AG04450 (cell line): ENCODE results near the gene ACP3. TPM values are rescaled to one million over a fixed set of nuclear protein-coding genes. Genes with fewer than 3 reads are reported as not detected.

Source experiments
- CTCF ChIA-PET: fragments of 300-600, 350-600 bp; formaldehyde crosslinking; extraction: SDS; loops from one replicate; lab custom pipeline; 2022; ENCODE audit warnings: antibody characterized with exemption, inconsistent platforms; lab: Charles Lee
- POLR2A ChIA-PET: fragments of 350-600 bp; formaldehyde crosslinking; extraction: SDS; loops from one replicate; lab custom pipeline; 2021; ENCODE audit warnings: antibody characterized with exemption, inconsistent platforms; lab: Yijun Ruan, JAX
- DNase-seq: peaks from one replicate; pipeline ENCODE4 v3.0.0-alpha.2; 2011; ENCODE audit warnings: low read depth, low spot score
- H3K27ac ChIP-seq: one replicate; pipeline ENCODE4 v1.5.1; 2012; ENCODE audit warnings: low read depth, low read length, control low read depth
- H3K27me3 ChIP-seq: one replicate; pipeline ENCODE4 v1.6.0; 2012; ENCODE audit warnings: low read length; ENCODE audit not compliant: control insufficient read depth, insufficient read depth
- H3K4me3 ChIP-seq: 2 replicates; pipeline ENCODE4 v1.5.1; 2011; ENCODE audit warnings: mild to moderate bottlenecking, low read depth, low read length, control low read depth
- H3K9me3 ChIP-seq: 2 replicates; pipeline ENCODE4 v1.5.1; 2012; ENCODE audit warnings: low read length; ENCODE audit not compliant: control insufficient read depth, insufficient read depth
- CTCF ChIP-seq: IDR thresholded peaks from 2 replicates; pipeline ENCODE4 v1.5.1; 2011; ENCODE audit warnings: low read depth, low read length, control low read depth, inconsistent platforms
- polyA plus RNA-seq: library from polyadenylated mRNA; depleted of rRNA; stranded (reverse); fragments of >200 nt; gene quantifications from 2 replicates; pipeline ENCODE4 v1.2.3, GENCODE V29; 2011

ACP3 gene
- polyA plus RNA-seq, 1 experiment: 0.71 TPM

GRCh38 chr3:132341746-132342145 lies 24.5 kb downstream of the ACP3 start:
- Histone ChIP-seq H3K4me3 (no peak overlapping the region), H3K9me3 (no peaks in the 10 kb centered on the region), H3K27ac (no peak overlapping the region), H3K27me3 (peaks cover 3% of the 10 kb centered on the region)
- no peak for TF ChIP-seq CTCF
- ChIA-PET CTCF (interaction anchor here (1.0 to 6.6 kb wide), 17 partner anchors 9 to 119 kb away, joined by 3 to 165 read pairs (median 12); partner anchors contain the start of gene DNAJC13), POLR2A (no interaction called here)
- no peak for DNase-seq

- no peak for TF ChIP-seq CTCF
- no peak overlapping the region for H3K4me3 ChIP-seq
- H3K9me3 ChIP-seq: no peaks in the 10 kb centered on the region
- H3K27me3 ChIP-seq: peaks cover 3% of the 10 kb centered on the region
- CTCF ChIA-PET: interaction anchor here (0.5 to 6.6 kb wide), 40 partner anchors 9 to 304 kb away, joined by 3 to 165 read pairs (median 5); partner anchors contain the start of genes ACP3 and DNAJC13
- POLR2A ChIA-PET: no interaction called here
- H3K27ac ChIP-seq: no peak overlapping the region
- DNase-seq: no peak
Observed at GRCh38 chr3:132342183-132342582, 25.0 kb downstream of the ACP3 start.

DNA sequence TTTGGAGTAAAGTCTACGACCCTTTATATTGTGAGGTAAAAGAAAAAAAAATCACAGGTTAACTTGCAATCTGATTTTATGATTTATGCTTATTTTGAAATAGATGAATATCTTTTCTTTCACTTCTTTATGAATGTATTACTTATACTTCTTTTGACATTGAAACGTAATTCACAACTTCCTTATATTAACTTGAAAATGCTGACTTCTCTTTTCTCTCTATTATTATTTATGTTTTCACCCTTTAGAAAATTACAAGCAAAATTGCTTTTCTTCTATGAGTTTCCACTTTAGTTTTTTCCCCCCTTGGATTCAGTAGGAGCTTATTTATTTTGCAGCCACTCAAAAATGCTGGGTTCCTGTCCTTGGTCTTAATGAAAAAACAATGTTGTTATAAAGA lies 25.4 kb downstream of the ACP3 start:
- ChIA-PET CTCF (interaction anchor here (0.5 to 6.6 kb wide), 42 partner anchors 9 to 439 kb away, joined by 3 to 165 read pairs (median 5); partner anchors contain the start of genes ACP3 and DNAJC13), POLR2A (no interaction called here)
- Histone ChIP-seq H3K27ac (no peak overlapping the region), H3K4me3 (no peak overlapping the region), H3K27me3 (peaks cover 3% of the 10 kb centered on the region), H3K9me3 (no peaks in the 10 kb centered on the region)
- DNase-seq: no peak
- TF ChIP-seq CTCF: no peak

DNA sequence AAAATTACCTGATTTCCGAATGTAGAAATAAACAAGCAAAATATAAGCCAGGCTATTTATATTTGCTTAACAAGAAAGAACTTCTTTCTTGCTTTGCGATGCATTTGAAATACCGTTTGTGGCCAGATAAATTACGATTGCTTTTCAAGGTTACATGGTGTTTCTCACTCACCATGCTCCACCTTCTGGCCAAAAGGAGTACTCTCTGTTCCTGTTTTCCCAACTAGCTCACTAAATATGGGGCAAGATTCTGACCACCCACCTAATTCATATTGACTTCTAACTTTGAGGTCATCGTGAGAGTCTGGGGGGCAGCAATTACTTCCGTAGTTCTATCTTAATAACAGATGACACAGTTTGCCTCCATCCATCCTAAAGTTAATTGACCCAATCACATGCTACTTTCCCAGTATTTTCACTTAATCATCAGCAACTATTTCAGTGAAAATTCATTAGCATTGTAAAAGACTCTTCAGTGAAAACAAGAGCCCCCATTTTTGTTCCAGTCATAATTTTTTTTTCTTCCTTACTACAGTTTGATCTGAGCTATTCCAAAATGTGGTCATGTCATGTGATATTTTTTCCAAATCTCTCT lies 25.9 kb downstream of the ACP3 start:
- no peak overlapping the region for H3K4me3 ChIP-seq
- H3K9me3 ChIP-seq: no peaks in the 10 kb centered on the region
- peak; percentile 24 for DNase-seq
- peak; percentile 93 for TF ChIP-seq CTCF
- peaks cover 3% of the 10 kb centered on the region for H3K27me3 ChIP-seq
- ChIA-PET POLR2A (no interaction called here), CTCF (interaction anchor here (0.6 to 6.6 kb wide), 44 partner anchors 9 to 439 kb away, joined by 3 to 165 read pairs (median 5); partner anchors contain the start of genes ACP3 and DNAJC13)
- no peak overlapping the region for H3K27ac ChIP-seq

- no peak overlapping the region for H3K27ac ChIP-seq
- ChIA-PET POLR2A (no interaction called here), CTCF (interaction anchor here (0.7 to 6.6 kb wide), 8 partner anchors 7 to 306 kb away, joined by 3 to 165 read pairs (median 47); no protein-coding TSS in a partner anchor)
- no peak overlapping the region for H3K4me3 ChIP-seq
- no peaks in the 10 kb centered on the region for H3K9me3 ChIP-seq
- DNase-seq: no peak
- peaks cover 2% of the 10 kb centered on the region for H3K27me3 ChIP-seq
- TF ChIP-seq CTCF: no peak
Observed at GRCh38 chr3:132344666-132345280, 27.6 kb downstream of the ACP3 start.
